Naive thymus-derived CD4-positive, alpha-beta T cell (primary cell): Measurements from ENCODE around the gene GRIA1. TPM values are rescaled to one million over a fixed set of nuclear protein-coding genes. Genes with fewer than 3 reads are reported as not detected.

Source experiments
- ATAC-seq: fragments of 150-1000 bp; cut with Tn5 transposase; 2 replicates; pipeline ENCODE4 v1.10.0; 2021; ENCODE audit warnings: mild to moderate bottlenecking, moderate library complexity
- CTCF ChIA-PET: fragments of 350-600 bp; sonication (Branson Sonifier 250); formaldehyde crosslinking; loops from one replicate; lab custom pipeline; 2021; ENCODE audit warnings: antibody characterized with exemption; lab: Charles Lee
- POLR2A ChIA-PET: fragments of 350-600 bp; sonication (Branson Sonifier 250); formaldehyde crosslinking; loops from one replicate; lab custom pipeline; 2021; ENCODE audit warnings: antibody characterized with exemption, inconsistent platforms; lab: Charles Lee
- DNase-seq, 9 donors: peaks; one replicate each; pipeline versions ENCODE4 v3.0.0 to v3.0.0-alpha.2; 2020 to 2022; ENCODE audit warnings: mixed read lengths in 1 of 9
- H3K27ac ChIP-seq: one replicate; pipeline ENCODE4 v1.7.0; 2013; ENCODE audit warnings: mild to moderate bottlenecking, low read depth, low read length, moderate library complexity
- H3K27me3 ChIP-seq, 2 donors: one replicate each; pipeline ENCODE4 v1.7.0; 2013; ENCODE audit warnings: low read length in 2 of 2, mild to moderate bottlenecking in 2 of 2, moderate library complexity in 2 of 2; ENCODE audit not compliant: control insufficient read depth in 2 of 2, insufficient read depth in 2 of 2
- H3K36me3 ChIP-seq, 3 experiments: 1 replicate in 2 of 3; 2 replicates in 1 of 3; pipeline ENCODE4 v1.7.0; 2013; ENCODE audit warnings: low read length in 3 of 3, mild to moderate bottlenecking in 3 of 3, moderate library complexity in 1 of 3; ENCODE audit not compliant: insufficient read depth in 3 of 3, control insufficient read depth in 2 of 3
- H3K4me1 ChIP-seq, 2 donors: one replicate each; pipeline ENCODE4 v1.7.0; 2013; ENCODE audit warnings: low read length in 2 of 2, mild to moderate bottlenecking in 2 of 2, moderate library complexity in 1 of 2; ENCODE audit not compliant: control insufficient read depth in 2 of 2, insufficient read depth in 2 of 2
- H3K4me3 ChIP-seq: 2 replicates; pipeline ENCODE4 v1.7.0; 2013; ENCODE audit warnings: mild to moderate bottlenecking, low read length
- H3K9me3 ChIP-seq, 3 experiments: 1 replicate in 2 of 3; 2 replicates in 1 of 3; pipeline ENCODE4 v1.7.0; 2013; ENCODE audit warnings: low read length in 3 of 3; ENCODE audit not compliant: control insufficient read depth in 2 of 3
- H3K27ac Mint-ChIP-seq, 9 donors: one replicate each; pipeline ENCODE4 v1.8.0; 2020 to 2022; ENCODE audit warnings: mixed read lengths in 9 of 9, mild to moderate bottlenecking in 8 of 9, moderate library complexity in 5 of 9, inconsistent platforms in 2 of 9
- H3K27me3 Mint-ChIP-seq, 5 donors: one replicate each; pipeline ENCODE4 v1.8.0; 2021 to 2022; ENCODE audit warnings: mixed read lengths in 5 of 5, mild to moderate bottlenecking in 1 of 5
- H3K36me3 Mint-ChIP-seq, 5 donors: one replicate each; pipeline ENCODE4 v1.8.0; 2020 to 2022; ENCODE audit warnings: mixed read lengths in 5 of 5, mild to moderate bottlenecking in 3 of 5, inconsistent platforms in 1 of 5
- H3K4me1 Mint-ChIP-seq, 7 donors: one replicate each; pipeline ENCODE4 v1.8.0; 2020 to 2022; ENCODE audit warnings: mixed read lengths in 7 of 7, mild to moderate bottlenecking in 3 of 7, inconsistent platforms in 1 of 7
- H3K4me3 Mint-ChIP-seq, 10 donors: one replicate each; pipeline ENCODE4 v1.8.0; 2020 to 2022; ENCODE audit warnings: mild to moderate bottlenecking in 10 of 10, mixed read lengths in 10 of 10, moderate library complexity in 6 of 10, inconsistent platforms in 2 of 10
- H3K9me3 Mint-ChIP-seq, 11 donors: one replicate each; pipeline ENCODE4 v1.8.0; 2020 to 2022; ENCODE audit warnings: mixed read lengths in 11 of 11, mild to moderate bottlenecking in 4 of 11, inconsistent platforms in 1 of 11, moderate library complexity in 1 of 11
- intact Hi-C, 2 donors: fragments of 100-400 bp; cut with micrococcal nuclease; formaldehyde crosslinking; loops; one replicate each; pipeline ENCODE4 v1.15.1; 2023
- polyA plus RNA-seq, 2 donors: library from polyadenylated mRNA; unstranded; fragments of 300-500 nt; fragmentation: Illumina TruSeq; gene quantifications; one replicate each; pipeline ENCODE4 v1.2.3, GENCODE V29; 2021
- total RNA-seq, 6 experiments: library from RNA in 5 of 6; stranded (reverse) in 5 of 6; gene quantifications; 1 replicate in 5 of 6; 2 replicates in 1 of 6; pipeline ENCODE4 v1.2.3 and lab custom pipeline; 2021 to 2026

The GRIA1 gene
- total and polyA plus RNA-seq, 7 experiments from 2014 or later, result not detected

GRCh38 chr5:153672347-153673090 lies 182.0 kb downstream of the GRIA1 start:
- H3K4me1 ChIP-seq, result no peaks in the 10 kb centered on the region
- no peak overlapping the region for H3K4me3 Mint-ChIP-seq
- no peaks in the 10 kb centered on the region for H3K36me3 ChIP-seq
- DNase-seq (no peak), ATAC-seq (no peak)
- intact Hi-C loops, result no loop called here
- peaks cover 0 to 5% (median 4%) of the 10 kb centered on the region in 5 donors for H3K27me3 Mint-ChIP-seq
- no peaks in the 10 kb centered on the region for H3K4me1 Mint-ChIP-seq
- ChIA-PET CTCF (interaction anchor here (0.6 kb wide), 1 partner anchor 25 kb away, joined by 4 read pairs; no protein-coding TSS in a partner anchor), POLR2A (no interaction called here)
- no peak overlapping the region for H3K27ac ChIP-seq
- no peak overlapping the region for H3K27ac Mint-ChIP-seq
- H3K36me3 Mint-ChIP-seq, result no peaks in the 10 kb centered on the region
- H3K9me3 ChIP-seq, result no peaks in the 10 kb centered on the region
- H3K9me3 Mint-ChIP-seq, result peaks cover 0 to 5% (median 1%) of the 10 kb centered on the region in 11 donors
- no peak overlapping the region for H3K4me3 ChIP-seq
- H3K27me3 ChIP-seq, result no peaks in the 10 kb centered on the region

DNA sequence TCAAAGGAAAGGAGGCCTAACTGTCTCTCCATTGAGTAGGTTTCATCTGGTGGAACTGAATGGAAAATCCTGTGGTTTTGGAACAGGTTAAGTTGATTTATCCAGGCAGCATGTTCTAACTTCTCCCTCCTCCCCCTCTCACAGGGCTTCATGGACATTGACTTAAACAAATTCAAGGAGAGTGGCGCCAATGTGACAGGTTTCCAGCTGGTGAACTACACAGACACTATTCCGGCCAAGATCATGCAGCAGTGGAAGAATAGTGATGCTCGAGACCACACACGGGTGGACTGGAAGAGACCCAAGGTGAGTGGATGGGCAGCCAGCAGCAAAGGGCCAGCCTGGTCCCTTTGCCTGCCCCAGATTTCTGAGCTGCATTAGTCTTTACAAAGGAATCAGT lies 183.9 kb downstream of the GRIA1 start:
- Mint-ChIP-seq H3K27ac (no peak overlapping the region), H3K9me3 (peaks cover 0 to 5% (median 1%) of the 10 kb centered on the region in 11 donors), H3K27me3 (peaks cover 0 to 14% (median 4%) of the 10 kb centered on the region in 5 donors), H3K36me3 (no peaks in the 10 kb centered on the region), H3K4me1 (no peaks in the 10 kb centered on the region), H3K4me3 (no peak overlapping the region)
- no peak for DNase-seq
- no peak for ATAC-seq
- H3K4me1 ChIP-seq, result no peaks in the 10 kb centered on the region
- intact Hi-C loops, result no loop called here
- ChIA-PET POLR2A (no interaction called here), CTCF (no interaction called here)
- H3K36me3 ChIP-seq, result no peaks in the 10 kb centered on the region
- no peaks in the 10 kb centered on the region for H3K27me3 ChIP-seq
- H3K9me3 ChIP-seq, result no peaks in the 10 kb centered on the region
- H3K27ac ChIP-seq, result no peak overlapping the region
- H3K4me3 ChIP-seq, result no peak overlapping the region

GRCh38 chr5:153676406-153676805 lies 185.9 kb downstream of the GRIA1 start:
- DNase-seq (no peak), ATAC-seq (no peak)
- Histone ChIP-seq H3K27ac (no peak overlapping the region), H3K36me3 (no peaks in the 10 kb centered on the region), H3K9me3 (no peaks in the 10 kb centered on the region), H3K4me1 (no peaks in the 10 kb centered on the region), H3K27me3 (no peaks in the 10 kb centered on the region), H3K4me3 (no peak overlapping the region)
- POLR2A ChIA-PET, result no interaction called here
- Mint-ChIP-seq H3K9me3 (peaks cover 0 to 5% (median 1%) of the 10 kb centered on the region in 11 donors), H3K27me3 (peaks cover 0 to 10% (median 4%) of the 10 kb centered on the region in 5 donors), H3K4me1 (no peaks in the 10 kb centered on the region), H3K4me3 (no peak overlapping the region), H3K27ac (no peak overlapping the region), H3K36me3 (no peaks in the 10 kb centered on the region)
- CTCF ChIA-PET, result no interaction called here
- intact Hi-C loops, result no loop called here

DNA sequence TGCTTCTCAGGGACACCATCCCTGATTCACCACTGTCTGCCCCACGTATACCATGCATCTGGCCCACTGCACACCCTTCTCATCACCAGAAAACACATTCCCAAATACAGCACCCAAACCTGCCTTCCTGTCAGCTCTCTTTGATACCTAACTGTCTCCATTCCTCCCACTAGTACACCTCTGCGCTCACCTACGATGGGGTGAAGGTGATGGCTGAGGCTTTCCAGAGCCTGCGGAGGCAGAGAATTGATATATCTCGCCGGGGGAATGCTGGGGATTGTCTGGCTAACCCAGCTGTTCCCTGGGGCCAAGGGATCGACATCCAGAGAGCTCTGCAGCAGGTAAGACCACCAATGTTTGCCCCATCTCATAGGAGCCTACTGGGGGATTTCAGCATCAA lies 186.4 kb downstream of the GRIA1 start:
- Histone ChIP-seq H3K9me3 (no peaks in the 10 kb centered on the region), H3K36me3 (no peaks in the 10 kb centered on the region), H3K4me3 (no peak overlapping the region), H3K27me3 (no peaks in the 10 kb centered on the region), H3K4me1 (no peaks in the 10 kb centered on the region), H3K27ac (no peak overlapping the region)
- CTCF ChIA-PET, result no interaction called here
- POLR2A ChIA-PET, result no interaction called here
- intact Hi-C loops, result no loop called here
- no peak for DNase-seq
- H3K36me3 Mint-ChIP-seq, result no peaks in the 10 kb centered on the region
- H3K27ac Mint-ChIP-seq, result no peak overlapping the region
- peaks cover 0 to 5% (median 1%) of the 10 kb centered on the region in 11 donors for H3K9me3 Mint-ChIP-seq
- no peak overlapping the region for H3K4me3 Mint-ChIP-seq
- peaks cover 0 to 10% (median 4%) of the 10 kb centered on the region in 5 donors for H3K27me3 Mint-ChIP-seq
- ATAC-seq, result no peak
- H3K4me1 Mint-ChIP-seq, result no peaks in the 10 kb centered on the region

DNA sequence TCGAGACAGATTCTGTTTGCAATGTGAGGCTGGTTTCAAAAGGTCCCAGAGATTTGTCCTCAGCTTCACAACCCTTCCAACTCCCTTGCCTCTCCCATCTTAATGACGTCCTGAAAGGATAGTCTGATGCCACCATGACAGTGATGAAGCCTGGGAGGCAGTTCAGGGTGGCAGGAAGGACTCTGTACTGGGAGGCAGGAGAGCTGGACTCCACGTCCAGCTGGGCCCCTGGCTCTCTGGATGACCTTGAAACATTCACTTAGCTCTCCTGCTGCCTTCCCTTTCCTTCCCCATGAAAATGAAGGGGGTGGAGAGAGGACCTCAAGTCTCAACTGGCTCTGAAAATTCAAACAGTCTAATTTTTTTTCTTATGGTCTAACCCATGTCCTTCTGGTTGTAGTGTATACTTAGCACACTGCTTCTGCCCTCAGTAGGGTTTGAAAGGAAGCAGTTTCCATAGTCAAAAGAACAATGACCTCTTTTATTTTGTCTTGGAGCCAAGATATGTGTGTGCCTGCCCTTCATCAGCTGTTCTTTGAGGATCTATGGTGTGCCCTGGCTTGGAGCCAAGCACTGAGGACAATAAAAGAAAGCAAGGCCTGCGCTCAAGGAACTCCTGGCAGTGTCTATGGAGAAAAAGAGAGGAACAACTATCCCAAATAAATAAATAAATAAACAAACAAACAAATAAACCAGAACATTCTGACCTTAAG lies 188.3 kb downstream of the GRIA1 start:
- Mint-ChIP-seq H3K36me3 (no peaks in the 10 kb centered on the region), H3K4me1 (no peaks in the 10 kb centered on the region), H3K27ac (no peak overlapping the region), H3K27me3 (peaks cover 0 to 10% (median 4%) of the 10 kb centered on the region in 5 donors), H3K4me3 (no peak overlapping the region), H3K9me3 (peaks cover 0 to 3% (median 0%) of the 10 kb centered on the region in 11 donors)
- Histone ChIP-seq H3K4me3 (no peak overlapping the region), H3K27ac (no peak overlapping the region), H3K4me1 (no peaks in the 10 kb centered on the region), H3K27me3 (no peaks in the 10 kb centered on the region), H3K9me3 (no peaks in the 10 kb centered on the region), H3K36me3 (no peaks in the 10 kb centered on the region)
- POLR2A ChIA-PET, result no interaction called here
- CTCF ChIA-PET, result no interaction called here
- DNase-seq (no peak), ATAC-seq (no peak)
- intact Hi-C loops, result no loop called here

DNA sequence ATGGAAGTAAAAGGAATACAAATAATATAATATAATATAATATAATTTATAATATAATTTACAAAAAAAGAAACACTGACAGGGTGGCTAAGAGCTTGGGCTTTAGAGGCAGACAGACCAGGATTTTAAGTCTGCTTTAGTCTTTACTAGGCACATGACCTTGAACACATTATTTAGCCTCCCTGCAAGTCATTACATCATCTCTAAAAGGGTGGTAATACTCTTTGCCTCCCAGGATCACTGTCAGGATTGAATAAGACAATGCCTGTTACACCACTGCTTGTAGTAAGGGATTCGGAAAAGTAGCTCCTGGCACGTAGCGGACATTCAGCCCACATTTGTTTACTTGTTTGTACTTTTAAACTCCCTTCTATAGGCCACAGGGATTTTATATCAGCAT lies 199.8 kb downstream of the GRIA1 start:
- no peaks in the 10 kb centered on the region for H3K36me3 Mint-ChIP-seq
- intact Hi-C loops, result no loop called here
- Histone ChIP-seq H3K4me3 (no peak overlapping the region), H3K36me3 (no peaks in the 10 kb centered on the region), H3K27me3 (no peaks in the 10 kb centered on the region), H3K9me3 (no peaks in the 10 kb centered on the region), H3K4me1 (no peaks in the 10 kb centered on the region), H3K27ac (no peak overlapping the region)
- peaks cover 0 to 8% (median 0%) of the 10 kb centered on the region in 11 donors for H3K9me3 Mint-ChIP-seq
- no peak overlapping the region for H3K27ac Mint-ChIP-seq
- DNase-seq, result no peak
- peaks cover 0 to 10% (median 6%) of the 10 kb centered on the region in 5 donors for H3K27me3 Mint-ChIP-seq
- H3K4me3 Mint-ChIP-seq, result no peak overlapping the region
- ChIA-PET CTCF (no interaction called here), POLR2A (no interaction called here)
- ATAC-seq, result no peak
- no peaks in the 10 kb centered on the region for H3K4me1 Mint-ChIP-seq
